GM19043 (cell line): ENCODE measurements around the gene PMM2.

ENCODE experiments used
- ATAC-seq: cut with Tn5 transposase; IDR thresholded peaks from one replicate; pipeline ENCODE4 v1.9.1; 2021; ENCODE audit warnings: low read depth; ENCODE audit not compliant: unreplicated experiment

Gene PMM2

DNA sequence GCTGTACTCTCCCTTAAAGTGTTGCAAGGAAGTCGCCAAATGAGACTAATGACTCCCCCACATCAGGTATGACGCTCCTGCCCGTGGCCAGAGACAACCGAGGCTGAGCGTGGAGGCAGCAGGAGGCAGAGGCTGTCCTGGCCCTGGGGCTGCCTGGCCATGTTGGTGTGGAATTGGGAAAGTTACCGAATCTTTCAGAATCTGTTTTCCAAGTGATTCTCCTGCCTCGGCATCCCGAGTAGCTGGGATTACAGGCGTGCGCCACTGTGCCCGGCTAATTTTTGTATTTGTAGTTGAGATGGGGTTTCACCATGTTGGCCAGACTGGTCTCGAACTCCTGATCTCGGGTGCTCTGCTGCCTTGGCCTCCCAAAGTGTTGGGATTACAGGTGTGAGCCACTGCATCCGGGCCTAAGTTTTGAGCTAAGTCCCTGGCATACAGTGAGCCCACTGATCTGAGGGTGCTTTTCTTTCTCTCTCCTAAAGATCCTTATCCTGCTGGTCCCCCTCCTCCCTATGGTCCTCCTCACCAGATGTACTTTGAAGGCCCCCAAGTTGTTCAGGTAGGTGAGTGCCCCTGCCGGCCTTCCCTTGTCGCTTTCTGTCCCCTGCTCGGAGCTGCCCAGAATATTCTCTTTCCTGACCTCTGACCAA lies 85.2 kb downstream of the PMM2 start:
- ATAC-seq: no peak

DNA sequence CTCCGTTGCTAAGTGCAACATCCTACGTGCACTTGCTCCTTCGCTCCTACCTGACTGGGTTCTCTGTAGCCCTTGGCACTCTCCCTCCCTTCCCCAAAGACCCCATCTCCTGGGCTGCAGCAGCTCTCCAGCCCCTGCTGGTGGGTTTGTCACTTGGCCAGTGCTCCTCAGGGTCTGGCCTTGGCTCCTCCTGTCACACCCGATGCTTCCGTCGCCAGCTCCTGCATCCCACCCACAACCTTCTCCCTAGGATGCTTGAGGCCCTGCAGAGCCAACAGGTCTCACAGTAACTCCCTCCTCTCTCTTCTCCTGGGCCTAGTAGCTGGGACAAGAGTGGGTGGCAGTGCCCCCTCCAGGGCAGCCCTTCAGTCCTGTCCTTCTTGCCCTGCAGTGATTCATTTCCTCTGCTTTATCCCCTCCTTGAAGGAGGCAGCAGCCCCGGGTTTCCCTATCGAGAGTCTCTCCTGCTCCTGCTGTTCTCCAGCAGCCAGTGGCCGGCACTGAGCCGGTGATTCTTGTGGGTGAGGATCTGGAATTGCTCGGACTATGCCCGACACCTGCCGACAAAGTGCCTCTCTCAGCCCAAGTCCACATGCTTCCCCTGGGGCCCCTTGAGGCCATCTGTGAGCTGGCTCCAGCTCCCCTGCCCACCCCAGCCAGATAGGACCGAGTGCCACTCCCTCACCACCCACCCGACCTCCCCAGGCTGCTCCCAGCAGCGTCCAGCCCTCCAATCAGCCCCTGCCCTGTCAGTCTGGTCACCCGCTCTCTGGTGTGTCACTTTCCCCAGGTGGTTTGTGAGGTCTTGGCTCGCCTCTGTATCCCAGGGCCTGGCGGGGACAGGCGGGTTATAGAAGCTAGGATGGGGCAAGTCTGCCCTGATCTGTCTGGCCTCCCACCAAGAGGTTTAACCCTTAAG lies 88.3 kb downstream of the PMM2 start:
- no peak for ATAC-seq

DNA sequence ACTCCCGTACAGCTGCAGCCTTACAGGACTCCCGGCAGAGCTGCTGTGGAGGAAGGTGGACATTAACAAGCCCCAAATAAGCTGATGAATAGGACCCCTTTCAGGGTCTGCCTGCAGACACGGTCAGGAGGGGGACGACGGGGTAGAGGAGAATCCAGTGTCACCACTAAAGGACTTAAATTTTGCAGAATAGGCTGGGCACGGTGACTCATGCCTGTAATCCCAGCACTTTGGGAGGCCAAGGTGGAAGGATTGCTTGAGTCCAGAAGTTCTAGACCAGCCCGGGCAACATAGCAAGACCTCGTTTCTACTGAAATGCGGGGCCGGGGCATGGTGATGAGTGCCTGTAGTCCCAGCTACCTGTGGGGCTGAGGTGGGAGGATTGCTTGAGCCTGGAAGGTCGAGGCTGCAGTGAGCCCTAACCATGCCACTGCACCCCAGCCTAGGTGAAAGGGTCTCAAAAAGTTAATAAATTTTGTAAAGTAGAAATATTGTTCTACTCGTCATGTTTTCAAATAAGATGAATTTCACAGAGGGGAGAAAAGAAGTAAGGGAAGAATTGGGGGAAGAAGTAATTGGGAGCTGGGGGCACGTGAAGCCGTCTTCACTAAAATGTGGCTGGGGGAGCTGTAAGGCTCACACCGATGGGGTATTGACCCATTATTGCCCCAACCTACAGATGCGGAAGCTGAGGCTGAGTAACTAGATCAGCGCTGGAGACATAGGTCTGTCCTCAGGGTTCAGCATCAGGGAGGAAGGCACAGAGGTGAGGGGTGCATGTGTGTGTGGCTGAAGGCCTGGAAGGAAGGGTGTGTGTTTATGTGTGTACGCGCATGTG lies 89.2 kb downstream of the PMM2 start:
- no peak for ATAC-seq

DNA sequence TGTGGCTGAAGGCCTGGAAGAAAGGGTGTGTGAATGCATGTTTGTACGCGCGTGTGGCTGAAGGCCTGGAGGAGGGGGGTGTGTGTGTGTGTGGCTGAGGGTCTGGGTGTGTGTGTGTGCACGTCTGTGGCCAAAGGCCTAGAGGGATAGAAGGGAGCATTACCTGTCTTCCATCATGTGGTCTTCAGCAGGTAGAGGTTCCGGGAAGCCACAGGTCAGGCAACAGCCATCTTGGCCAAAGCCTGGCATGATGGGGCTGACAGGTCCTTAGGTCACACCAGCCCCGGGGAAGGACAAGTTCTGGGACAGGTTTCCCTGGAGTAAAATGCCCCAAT lies 89.8 kb downstream of the PMM2 start:
- ATAC-seq: no peak

DNA sequence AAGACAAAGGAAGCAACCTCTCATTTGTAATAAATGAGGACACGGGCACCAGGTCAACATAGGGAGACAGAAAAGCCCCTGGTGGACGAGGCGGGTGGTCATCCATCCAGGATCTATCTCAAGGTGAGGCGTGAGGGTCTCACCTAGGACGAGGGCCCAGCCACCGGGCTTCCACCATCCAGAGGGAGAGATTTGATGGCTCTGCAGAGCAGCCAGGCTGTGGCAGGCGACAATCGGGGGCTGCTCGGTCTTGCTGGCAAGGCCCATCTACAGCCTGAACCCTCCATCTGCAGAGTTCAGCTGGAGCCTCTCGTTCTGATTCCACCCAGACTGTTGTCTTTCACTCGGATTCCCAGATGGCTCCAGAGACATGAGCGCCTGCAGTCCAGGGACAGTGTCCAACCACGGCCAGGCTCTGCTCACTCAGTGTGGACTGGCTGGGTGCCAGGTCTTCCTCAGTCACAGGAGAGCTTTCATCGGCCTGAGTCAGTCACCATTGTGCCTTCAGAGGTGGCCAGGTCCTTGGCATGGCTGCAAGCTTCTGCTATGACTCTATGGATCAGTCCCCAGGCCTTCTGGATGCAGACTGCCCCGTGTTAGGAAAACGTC lies 90.4 kb downstream of the PMM2 start:
- ATAC-seq: no peak

DNA sequence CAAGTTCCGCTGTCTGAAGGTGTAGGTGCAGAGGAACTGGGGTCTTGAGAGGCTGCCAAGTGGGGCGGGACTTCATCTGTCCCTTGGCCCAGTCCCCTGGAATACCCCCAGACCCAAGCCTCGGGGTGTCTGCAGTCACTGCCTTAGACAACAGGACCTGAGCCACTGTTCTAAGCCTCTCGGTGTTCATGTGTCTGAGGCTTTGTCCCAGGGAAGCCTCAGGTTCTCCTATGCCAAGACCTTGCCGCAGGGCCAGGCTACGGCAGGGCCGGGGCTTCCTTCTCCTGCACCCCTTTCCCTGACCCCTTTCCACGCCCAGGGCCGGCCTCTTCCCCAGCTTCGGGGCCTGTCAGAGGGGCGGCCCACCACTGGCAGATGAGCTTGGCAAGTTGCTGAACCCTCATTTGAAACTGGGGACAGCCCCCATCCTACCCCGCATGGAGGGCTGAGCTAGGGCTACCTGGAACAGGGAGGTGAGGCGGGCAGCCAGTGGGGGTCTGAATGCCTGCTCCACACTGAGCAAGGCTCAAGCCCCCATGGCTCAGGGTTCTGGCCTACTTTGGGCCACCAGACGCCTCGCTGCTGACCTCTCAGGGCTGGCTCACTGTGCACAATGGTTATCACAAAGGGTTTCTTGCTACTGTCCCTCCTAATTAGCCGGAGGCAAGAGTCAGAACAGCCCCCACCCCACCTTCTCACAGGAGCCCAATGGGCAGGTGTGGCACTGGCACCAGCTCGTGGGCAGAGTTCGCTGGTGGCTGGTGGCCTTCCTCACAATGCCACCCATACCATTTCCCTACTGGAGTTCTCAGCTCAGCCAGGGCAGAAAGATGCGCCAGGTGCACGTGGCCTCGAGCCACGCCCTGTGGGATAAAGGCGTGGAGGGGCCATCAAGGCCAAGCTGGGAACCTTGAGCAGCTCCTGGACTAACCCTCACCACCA lies 91.6 kb downstream of the PMM2 start:
- ATAC-seq: no peak

GRCh38 chr16:8889893-8890548 lies 92.4 kb downstream of the PMM2 start:
- ATAC-seq: no peak

GRCh38 chr16:8890549-8890921 lies 92.9 kb downstream of the PMM2 start:
- ATAC-seq: no peak

GRCh38 chr16:8892101-8892575 lies 94.5 kb downstream of the PMM2 start:
- ATAC-seq: peak; percentile 15

DNA sequence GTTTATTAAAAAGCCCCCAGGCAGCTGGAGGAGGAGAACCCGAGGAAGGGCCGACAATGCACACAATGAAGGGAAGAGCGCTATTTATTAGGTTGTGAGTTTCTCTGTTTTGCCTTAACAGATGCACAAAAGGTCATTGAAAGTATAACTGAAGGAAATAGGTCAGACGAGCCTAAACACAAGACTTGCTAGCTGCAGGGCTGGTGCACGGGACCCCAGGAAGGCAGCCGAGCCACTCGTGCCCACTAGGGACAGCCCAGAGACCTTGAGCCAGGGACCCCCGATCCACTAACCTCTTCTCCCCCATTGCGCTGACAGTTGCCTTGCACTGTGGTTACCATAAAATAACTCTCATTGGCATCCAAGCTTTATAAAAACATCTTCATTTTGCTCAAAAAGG lies 95.8 kb downstream of the PMM2 start:
- no peak for ATAC-seq

DNA sequence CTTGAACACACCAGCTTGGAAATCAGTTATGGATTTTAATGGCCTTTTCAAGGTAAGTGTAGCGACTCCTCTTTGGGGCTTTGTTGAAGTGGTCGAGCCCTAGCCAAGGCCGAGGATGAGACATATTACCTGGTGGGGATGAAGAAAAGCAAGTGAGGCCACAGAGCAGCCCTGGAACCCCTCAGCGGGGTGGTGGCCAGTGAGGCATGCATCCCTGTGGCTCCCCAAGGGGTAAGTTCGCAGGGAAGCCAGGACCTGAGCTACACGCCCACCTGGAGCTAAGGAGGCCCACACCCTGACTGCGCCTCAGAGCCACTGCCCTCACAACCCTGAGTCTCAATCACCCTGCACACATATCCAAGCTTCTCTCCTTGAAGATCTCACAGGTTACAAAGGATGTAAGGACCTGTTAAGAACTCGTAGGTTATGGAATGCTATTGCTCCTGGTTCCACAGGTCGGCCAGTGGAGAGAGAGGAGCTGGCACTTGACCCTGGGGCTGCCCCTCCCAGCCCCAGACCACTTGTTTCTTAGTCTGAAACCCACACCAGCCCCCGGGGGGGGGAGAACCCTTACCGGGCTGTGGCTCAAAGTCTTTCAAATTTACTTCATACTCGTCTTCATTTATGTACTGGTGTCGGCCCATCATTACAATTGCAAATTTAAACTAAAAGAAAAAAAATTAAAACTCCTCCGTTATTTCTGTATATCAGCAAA lies 96.5 kb downstream of the PMM2 start:
- no peak for ATAC-seq

DNA sequence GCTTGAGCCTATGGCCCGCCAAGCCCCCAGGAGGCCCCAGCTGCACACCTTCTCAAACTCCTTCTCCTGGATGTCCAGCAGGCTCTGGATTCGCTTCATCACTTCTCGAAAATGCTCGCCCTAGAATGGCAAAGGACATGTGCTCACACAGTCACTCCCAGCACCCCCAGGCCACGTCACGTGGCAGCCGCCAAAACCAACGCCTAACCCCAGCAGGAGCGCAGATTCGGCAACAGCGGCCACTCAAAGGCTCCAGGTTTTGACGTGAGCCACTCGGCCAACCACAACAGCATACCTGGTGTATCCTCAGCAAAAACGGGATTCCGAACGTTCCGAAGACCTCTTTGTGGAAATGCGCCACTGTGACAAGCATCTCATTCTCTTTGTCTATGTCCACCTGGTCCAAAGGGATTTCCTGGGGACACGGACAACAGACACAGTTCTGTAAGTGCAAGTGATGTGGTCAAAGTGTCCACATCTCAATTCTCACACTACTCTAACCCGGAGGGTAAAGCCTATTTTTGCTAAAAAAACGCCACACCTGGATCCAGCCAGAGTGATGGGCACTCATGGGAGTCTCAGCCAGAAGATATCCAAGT lies 97.2 kb downstream of the PMM2 start:
- no peak for ATAC-seq

DNA sequence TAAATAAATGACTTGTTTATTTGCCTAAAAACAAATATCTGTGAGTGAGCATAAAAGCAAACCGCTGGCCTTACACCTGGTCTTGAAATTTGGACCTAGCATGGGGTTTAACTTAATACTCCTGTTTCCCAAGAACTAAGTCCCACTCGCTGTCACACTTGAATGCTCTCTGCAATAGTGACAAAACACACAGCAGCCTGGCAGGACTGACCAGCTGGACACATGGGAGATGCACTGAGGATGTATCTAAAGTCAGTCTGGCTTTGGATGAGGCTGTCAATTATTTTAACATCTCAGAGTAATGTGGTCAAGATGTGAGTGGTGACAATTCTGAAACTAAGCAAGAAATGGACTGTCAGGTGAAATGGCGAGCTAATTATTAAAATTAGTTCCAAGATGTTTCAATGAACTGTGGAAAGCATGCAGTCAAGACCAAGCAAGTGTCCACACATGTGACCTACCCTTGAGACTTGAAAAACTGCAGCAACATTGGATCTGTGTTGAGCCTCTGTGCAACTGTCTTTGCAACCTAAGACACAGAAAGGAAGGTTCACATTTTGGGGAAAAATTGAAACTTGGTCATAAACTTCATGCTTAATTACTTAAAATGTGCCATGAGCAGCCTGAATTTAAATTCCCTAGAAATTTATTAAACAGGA lies 101.2 kb downstream of the PMM2 start:
- no peak for ATAC-seq
